ENCODE results near the gene POLDIP3. TPM values are rescaled to one million over a fixed set of nuclear protein-coding genes. Genes with fewer than 3 reads are reported as not detected.

POLDIP3 gene
- total and polyA plus RNA-seq, 7 donors = 25.8 to 45.9 (median 34.3) TPM

DNA sequence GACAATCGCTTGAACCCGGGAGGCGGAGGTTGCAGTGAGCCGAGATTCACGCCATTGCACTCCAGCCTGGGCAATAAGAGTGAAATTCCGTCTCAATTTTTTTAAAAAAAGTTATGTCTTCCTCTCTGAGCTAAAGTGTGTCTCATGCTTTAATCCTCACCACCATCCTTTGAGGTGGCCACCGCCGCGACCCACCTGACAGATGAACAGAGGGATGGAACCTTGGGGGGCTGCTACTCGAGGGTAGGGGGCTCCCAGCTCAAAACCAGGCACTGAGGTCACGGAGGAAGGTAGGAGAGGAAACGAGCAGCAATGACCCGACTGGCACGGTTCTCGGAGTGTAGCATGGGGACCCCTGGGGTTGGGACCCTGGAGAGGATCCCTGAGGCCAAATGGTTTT lies 10.7 kb upstream of the POLDIP3 start:
- Histone ChIP-seq H3K27me3 (no peaks in the 10 kb centered on the region), H3K27ac (no peak overlapping the region), H3K36me3 (peaks cover 33 to 82% (median 54%) of the 10 kb centered on the region in 4 donors), H3K4me1 (peaks cover 0 to 31% (median 20%) of the 10 kb centered on the region in 4 donors), H3K9me3 (no peaks in the 10 kb centered on the region), H3K4me3 (no peak overlapping the region)
- WGBS, 2 donors = 88 to 92% methylated on average over 15 of the region's 15 CpGs
- no peak for DNase-seq
- intact Hi-C loops (cut with DNase I) = no loop called here
- TF ChIP-seq POLR2A (IDR thresholded peaks at IDR 0.05) = no peak
- TF ChIP-seq, protein P1, sequence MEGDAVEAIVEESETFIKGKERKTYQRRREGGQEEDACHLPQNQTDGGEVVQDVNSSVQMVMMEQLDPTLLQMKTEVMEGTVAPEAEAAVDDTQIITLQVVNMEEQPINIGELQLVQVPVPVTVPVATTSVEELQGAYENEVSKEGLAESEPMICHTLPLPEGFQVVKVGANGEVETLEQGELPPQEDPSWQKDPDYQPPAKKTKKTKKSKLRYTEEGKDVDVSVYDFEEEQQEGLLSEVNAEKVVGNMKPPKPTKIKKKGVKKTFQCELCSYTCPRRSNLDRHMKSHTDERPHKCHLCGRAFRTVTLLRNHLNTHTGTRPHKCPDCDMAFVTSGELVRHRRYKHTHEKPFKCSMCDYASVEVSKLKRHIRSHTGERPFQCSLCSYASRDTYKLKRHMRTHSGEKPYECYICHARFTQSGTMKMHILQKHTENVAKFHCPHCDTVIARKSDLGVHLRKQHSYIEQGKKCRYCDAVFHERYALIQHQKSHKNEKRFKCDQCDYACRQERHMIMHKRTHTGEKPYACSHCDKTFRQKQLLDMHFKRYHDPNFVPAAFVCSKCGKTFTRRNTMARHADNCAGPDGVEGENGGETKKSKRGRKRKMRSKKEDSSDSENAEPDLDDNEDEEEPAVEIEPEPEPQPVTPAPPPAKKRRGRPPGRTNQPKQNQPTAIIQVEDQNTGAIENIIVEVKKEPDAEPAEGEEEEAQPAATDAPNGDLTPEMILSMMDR (IDR thresholded peaks at IDR 0.05) = no peak
- no peak for TF ChIP-seq POLR2AphosphoS5 (IDR thresholded peaks at IDR 0.05)
- TF ChIP-seq EP300 (IDR thresholded peaks at IDR 0.05) = no peak

DNA sequence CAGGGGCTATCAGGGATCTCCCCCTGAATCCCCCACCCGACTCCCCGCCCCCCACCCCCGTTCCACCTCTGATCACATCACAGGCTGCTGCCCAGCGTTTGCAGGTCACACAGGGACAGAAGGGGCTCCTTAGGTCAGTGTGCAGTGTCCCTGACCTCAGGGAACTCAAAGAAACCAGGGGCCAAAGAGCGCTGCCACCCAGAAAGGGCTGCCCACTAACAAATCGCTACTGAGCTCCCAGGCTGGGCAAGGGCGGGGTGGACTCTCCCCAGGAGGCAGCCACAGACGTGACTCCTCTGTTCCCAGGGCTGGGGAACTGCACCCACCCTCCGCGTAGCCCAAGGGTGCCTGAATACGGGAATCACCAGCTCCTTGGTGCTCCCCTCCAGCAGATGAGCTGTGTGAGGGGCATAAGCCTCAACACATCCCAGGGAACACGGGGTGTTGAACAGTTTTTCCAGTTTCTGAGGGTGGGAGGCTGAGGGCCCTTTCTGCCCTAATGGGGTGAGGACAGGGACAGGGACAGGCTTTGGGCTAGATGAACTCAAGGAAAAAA lies 9.9 kb upstream of the POLDIP3 start:
- WGBS, 2 donors = 79 to 88% methylated on average over 12 of the region's 12 CpGs
- no peak for DNase-seq
- Histone ChIP-seq H3K27ac (peak overlapping the region in 3 of 4 donors; percentile 31 to 75 (median 46)), H3K36me3 (peaks cover 26 to 81% (median 55%) of the 10 kb centered on the region in 4 donors), H3K4me1 (peaks cover 0 to 39% (median 27%) of the 10 kb centered on the region in 4 donors), H3K4me3 (no peak overlapping the region), H3K9me3 (no peaks in the 10 kb centered on the region), H3K27me3 (no peaks in the 10 kb centered on the region)
- TF ChIP-seq, protein P1 (IDR thresholded peaks at IDR 0.05) = no peak
- TF ChIP-seq POLR2A (IDR thresholded peaks at IDR 0.05) = no peak
- intact Hi-C loops (cut with DNase I) = loop anchor here (5.0 kb wide), 1 partner anchor 233 kb away; the partner anchor contains the start of gene ARFGAP3

GRCh38 chr22:42623756-42624441 lies 9.2 kb upstream of the POLDIP3 start:
- TF ChIP-seq POLR2A (IDR thresholded peaks at IDR 0.05) (no peak), EP300 (IDR thresholded peaks at IDR 0.05) (no peak), POLR2AphosphoS5 (IDR thresholded peaks at IDR 0.05) (no peak)
- TF ChIP-seq, protein P1 (IDR thresholded peaks at IDR 0.05) = no peak
- Histone ChIP-seq H3K27ac (peak overlapping the region in 3 of 4 donors; percentile 31 to 75 (median 46)), H3K9me3 (no peaks in the 10 kb centered on the region), H3K27me3 (no peaks in the 10 kb centered on the region), H3K4me3 (no peak overlapping the region), H3K36me3 (peaks cover 26 to 81% (median 52%) of the 10 kb centered on the region in 4 donors), H3K4me1 (peaks cover 0 to 41% (median 27%) of the 10 kb centered on the region in 4 donors)
- no peak for DNase-seq
- WGBS, 2 donors = 80 to 85% methylated on average over 29 of the region's 29 CpGs
- intact Hi-C loops (cut with DNase I) = loop anchor here (5.0 kb wide), 1 partner anchor 233 kb away; the partner anchor contains the start of gene ARFGAP3

- peak overlapping the region in 3 of 4 donors; percentile 31 to 75 (median 46) for H3K27ac ChIP-seq
- peaks cover 24 to 77% (median 48%) of the 10 kb centered on the region in 4 donors for H3K36me3 ChIP-seq
- no peaks in the 10 kb centered on the region for H3K27me3 ChIP-seq
- H3K4me3 ChIP-seq = no peak overlapping the region
- DNase-seq = no peak
- TF ChIP-seq, protein P1 (IDR thresholded peaks at IDR 0.05) = no peak
- TF ChIP-seq EP300 (IDR thresholded peaks at IDR 0.05) = no peak
- TF ChIP-seq POLR2A (IDR thresholded peaks at IDR 0.05) = no peak
- no peak for TF ChIP-seq POLR2AphosphoS5 (IDR thresholded peaks at IDR 0.05)
- intact Hi-C loops (cut with DNase I) = loop anchor here (5.0 kb wide), 1 partner anchor 234 kb away; the partner anchor contains the start of gene ARFGAP3
- 39 to 65% methylated on average over 18 of the region's 18 CpGs for WGBS, 2 donors
- H3K4me1 ChIP-seq = peaks cover 0 to 41% (median 27%) of the 10 kb centered on the region in 4 donors
- H3K9me3 ChIP-seq = no peaks in the 10 kb centered on the region
Observed at GRCh38 chr22:42623301-42623751, 8.6 kb upstream of the POLDIP3 start.

Measured in sigmoid colon (tissue), 7 donors.